Measurements from ENCODE around the gene OPN1MW3.
"Not testable (repeated sequence)": the region's sequence is repeated elsewhere in the genome, so short reads cannot be mapped to it uniquely, and the experiment has no call there.

Gene OPN1MW3

DNA sequence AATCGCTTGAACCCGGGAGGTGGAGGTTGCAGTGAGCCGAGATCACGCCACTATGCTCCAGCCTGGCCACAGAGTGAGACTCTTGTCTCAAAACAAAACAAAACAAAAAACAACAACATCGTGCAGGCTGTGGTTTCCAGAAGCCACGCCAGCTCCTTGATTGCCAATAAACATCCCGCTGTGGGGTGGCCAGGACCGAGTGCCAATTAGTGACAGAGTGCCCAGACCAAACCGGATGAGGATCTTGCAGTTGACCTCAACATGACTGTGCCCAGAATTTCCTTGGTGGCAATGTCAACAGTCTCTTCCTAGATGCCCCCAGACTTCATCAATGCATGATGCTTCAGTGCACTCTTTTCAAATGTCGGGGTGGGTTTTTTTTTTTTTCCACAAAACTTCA lies 1.3 kb downstream of the OPN1MW3 start:
- not testable (repeated sequence) for H3K36me3 ChIP-seq; H3K9me3 ChIP-seq; H3K27me3 ChIP-seq; H3K4me1 ChIP-seq (ENCODE audit: control insufficient read depth in 1 of 2, insufficient read depth in 1 of 2, low read depth in 1 of 2, low read length in 1 of 2); H3K4me3 ChIP-seq (ENCODE audit: low read depth in 1 of 2, low read length in 1 of 2); H3K27ac ChIP-seq

DNA sequence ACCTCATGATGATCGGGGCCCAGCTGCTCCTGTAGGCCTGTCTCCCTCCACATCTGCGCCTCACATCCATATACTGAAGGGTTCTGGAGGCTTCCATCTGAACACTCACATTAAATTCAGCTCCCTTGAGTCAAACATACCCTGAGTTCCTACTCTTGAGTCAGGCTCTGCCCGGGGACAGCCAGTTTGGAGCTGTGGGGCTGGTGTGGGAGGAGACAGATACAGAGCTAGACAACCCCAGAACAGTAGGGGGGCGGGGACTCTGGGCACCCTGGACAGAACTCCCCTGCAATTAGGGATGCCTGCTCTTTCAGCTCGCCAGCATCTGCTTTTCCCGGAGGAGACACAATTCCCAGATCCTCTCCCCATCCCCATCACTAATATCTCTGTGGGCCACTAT lies 5.7 kb downstream of the OPN1MW3 start:
- not testable (repeated sequence) for H3K9me3 ChIP-seq; H3K4me3 ChIP-seq (ENCODE audit: low read depth in 1 of 2, low read length in 1 of 2); H3K4me1 ChIP-seq (ENCODE audit: control insufficient read depth in 1 of 2, insufficient read depth in 1 of 2, low read depth in 1 of 2, low read length in 1 of 2); H3K36me3 ChIP-seq; H3K27me3 ChIP-seq; H3K27ac ChIP-seq

DNA sequence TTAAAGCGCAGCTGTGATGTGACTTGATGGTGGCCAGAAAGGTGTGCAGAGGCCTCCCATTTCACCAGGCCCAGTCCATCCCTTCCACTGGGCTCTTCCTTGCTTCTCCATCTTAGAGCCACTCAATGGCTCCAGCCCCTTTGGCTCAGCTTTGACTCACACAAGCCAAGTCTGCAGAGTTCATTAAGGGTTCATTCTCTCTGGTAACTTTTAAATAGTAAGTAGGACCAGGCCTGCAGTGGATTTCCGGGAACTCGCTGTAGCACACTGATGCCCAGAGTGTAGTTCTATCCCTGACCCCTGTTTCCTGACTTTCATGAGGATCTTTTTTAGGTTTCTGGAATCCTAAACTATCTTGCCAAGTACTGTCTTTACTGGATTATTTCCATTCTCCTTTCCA lies 11.9 kb downstream of the OPN1MW3 start:
- H3K4me1 ChIP-seq (ENCODE audit: control insufficient read depth in 1 of 2, insufficient read depth in 1 of 2, low read depth in 1 of 2, low read length in 1 of 2); H3K27me3 ChIP-seq; H3K27ac ChIP-seq; H3K9me3 ChIP-seq; H3K4me3 ChIP-seq (ENCODE audit: low read depth in 1 of 2, low read length in 1 of 2); H3K36me3 ChIP-seq: not testable (repeated sequence)

GRCh38 chrX:154284489-154285338 lies 27.3 kb downstream of the OPN1MW3 start:
- H3K27me3 ChIP-seq; H3K9me3 ChIP-seq; H3K4me3 ChIP-seq (ENCODE audit: low read depth in 1 of 2, low read length in 1 of 2); H3K4me1 ChIP-seq (ENCODE audit: control insufficient read depth in 1 of 2, insufficient read depth in 1 of 2, low read depth in 1 of 2, low read length in 1 of 2); H3K27ac ChIP-seq; H3K36me3 ChIP-seq: not testable (repeated sequence)

DNA sequence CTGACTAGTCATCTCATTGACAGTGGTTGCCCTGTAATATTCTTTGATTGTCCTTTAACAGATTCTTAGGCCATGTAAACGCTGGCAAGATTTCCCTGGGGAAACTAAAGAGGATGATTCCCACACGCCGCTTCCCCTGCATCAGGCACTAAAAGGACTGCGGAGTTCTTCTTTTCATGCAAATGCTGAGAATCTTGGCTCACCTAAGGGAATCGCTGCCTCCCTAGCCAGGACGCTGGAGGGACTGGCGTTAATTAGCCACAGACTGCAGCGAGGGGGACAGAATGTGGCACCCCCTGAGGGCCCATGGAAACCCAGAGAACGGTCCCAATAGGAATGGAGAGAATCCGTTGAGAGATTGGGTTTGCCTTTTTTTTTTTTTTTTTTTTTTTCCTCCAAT lies 29.0 kb downstream of the OPN1MW3 start:
- H3K27ac ChIP-seq; H3K27me3 ChIP-seq; H3K36me3 ChIP-seq; H3K9me3 ChIP-seq; H3K4me1 ChIP-seq (ENCODE audit: control insufficient read depth in 1 of 2, insufficient read depth in 1 of 2, low read depth in 1 of 2, low read length in 1 of 2); H3K4me3 ChIP-seq (ENCODE audit: low read depth in 1 of 2, low read length in 1 of 2): not testable (repeated sequence)

DNA sequence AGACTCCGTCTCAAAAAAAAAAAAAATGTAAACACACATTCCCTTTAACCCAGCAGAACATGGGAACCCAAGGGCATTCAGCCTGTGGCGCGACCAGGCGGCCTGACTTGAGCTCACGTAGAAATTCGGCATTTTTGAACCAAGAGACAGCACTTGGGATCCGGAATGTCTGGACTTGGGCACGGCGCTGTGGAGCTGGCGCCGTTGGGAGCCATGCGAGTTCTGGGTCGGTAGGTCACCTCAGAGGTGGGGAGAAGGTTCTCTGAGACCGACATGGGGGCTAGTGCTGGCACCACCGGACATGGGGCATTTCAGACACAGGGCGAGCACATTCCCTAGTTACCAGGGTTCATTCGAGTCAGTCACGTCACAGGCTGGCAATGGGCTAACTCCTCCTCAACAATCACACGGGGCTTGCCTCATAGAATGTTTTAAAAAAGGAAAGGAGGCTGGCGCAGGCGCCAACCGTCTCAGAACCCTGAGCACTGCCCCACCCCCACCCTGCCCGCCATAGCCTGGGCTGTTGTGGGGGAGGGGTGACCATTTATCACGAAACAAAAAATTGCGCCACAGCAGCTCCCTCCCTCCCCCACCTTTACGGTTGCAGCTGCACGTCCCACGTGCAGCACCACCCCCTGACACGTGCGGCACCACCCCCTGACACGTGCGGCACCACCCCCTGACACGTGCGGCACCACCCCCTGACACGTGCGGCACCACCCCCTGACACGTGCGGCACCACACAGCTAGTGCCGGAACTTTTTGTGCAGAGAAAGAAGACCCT lies 37.6 kb downstream of the OPN1MW3 start, which contains the start of gene TEX28:
TSS of gene TEX28 (minus strand) at position 334 of the 784 bp plus-strand sequence. CDS start 3,007 bp downstream, outside the sequence.
- no peak within 1 kb of the TSS for H3K4me3 ChIP-seq (ENCODE audit: low read depth in 1 of 2, low read length in 1 of 2)
- H3K27me3 ChIP-seq = no peaks in the 10 kb centered on the region
- H3K36me3 ChIP-seq = no peaks in the 10 kb centered on the region
- peaks cover 1 to 4% of the 10 kb centered on the region in 2 experiments for H3K4me1 ChIP-seq (ENCODE audit: control insufficient read depth in 1 of 2, insufficient read depth in 1 of 2, low read depth in 1 of 2, low read length in 1 of 2)
- no peaks in the 10 kb centered on the region for H3K9me3 ChIP-seq
- TF ChIP-seq, protein P1, sequence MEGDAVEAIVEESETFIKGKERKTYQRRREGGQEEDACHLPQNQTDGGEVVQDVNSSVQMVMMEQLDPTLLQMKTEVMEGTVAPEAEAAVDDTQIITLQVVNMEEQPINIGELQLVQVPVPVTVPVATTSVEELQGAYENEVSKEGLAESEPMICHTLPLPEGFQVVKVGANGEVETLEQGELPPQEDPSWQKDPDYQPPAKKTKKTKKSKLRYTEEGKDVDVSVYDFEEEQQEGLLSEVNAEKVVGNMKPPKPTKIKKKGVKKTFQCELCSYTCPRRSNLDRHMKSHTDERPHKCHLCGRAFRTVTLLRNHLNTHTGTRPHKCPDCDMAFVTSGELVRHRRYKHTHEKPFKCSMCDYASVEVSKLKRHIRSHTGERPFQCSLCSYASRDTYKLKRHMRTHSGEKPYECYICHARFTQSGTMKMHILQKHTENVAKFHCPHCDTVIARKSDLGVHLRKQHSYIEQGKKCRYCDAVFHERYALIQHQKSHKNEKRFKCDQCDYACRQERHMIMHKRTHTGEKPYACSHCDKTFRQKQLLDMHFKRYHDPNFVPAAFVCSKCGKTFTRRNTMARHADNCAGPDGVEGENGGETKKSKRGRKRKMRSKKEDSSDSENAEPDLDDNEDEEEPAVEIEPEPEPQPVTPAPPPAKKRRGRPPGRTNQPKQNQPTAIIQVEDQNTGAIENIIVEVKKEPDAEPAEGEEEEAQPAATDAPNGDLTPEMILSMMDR (IDR thresholded peaks at IDR 0.05) = no peak
- no peak within 1 kb of the TSS for H3K27ac ChIP-seq

DNA sequence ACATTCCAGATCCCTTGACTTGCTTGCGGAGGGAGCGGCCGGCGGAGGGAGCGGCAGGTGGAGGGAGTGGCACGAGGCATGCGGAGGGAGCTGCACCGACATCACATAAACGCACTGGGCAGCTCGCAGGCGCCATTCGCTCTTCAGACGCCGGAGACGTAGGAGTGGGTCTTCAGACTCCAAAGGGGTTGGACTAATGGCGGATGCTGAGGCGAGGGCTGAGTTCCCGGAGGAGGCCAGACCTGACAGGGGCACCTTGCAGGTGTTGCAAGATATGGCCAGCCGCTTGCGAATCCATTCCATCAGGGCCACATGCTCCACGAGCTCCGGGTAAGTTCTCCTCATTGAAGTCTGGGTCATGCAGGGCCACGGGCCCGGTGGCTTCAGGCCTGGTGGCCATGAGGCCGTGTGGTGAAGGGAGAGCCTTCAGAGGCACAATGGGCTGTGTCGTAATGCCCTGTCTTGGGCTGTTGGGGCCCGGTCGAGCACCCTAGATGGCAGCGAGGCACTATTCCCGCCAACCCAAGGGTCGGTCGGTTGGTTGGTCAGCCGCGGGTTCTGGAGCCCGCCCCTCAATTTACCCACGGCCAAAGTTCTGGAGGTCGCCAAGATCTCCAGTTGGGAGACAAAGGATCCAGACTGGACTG lies 38.4 kb downstream of the OPN1MW3 start, which contains the start of gene TKTL1:
TSS of gene TKTL1 (plus strand) at position 132 of the 647 bp plus-strand sequence. CDS start at position 197, 65 bp downstream.
- Histone ChIP-seq H3K27me3 (no peaks in the 10 kb centered on the region), H3K4me1 (ENCODE audit: control insufficient read depth in 1 of 2, insufficient read depth in 1 of 2, low read depth in 1 of 2, low read length in 1 of 2) (peaks cover 9 to 12% of the 10 kb centered on the region in 2 experiments), H3K4me3 (ENCODE audit: low read depth in 1 of 2, low read length in 1 of 2) (no peak within 1 kb of the TSS), H3K36me3 (no peaks in the 10 kb centered on the region), H3K9me3 (no peaks in the 10 kb centered on the region), H3K27ac (no peak within 1 kb of the TSS)
- TF ChIP-seq, protein P1 (IDR thresholded peaks at IDR 0.05) = no peak
